Measurements from ENCODE around the gene TMEM238. TPM values are rescaled to one million over a fixed set of nuclear protein-coding genes. Genes with fewer than 3 reads are reported as not detected.
"Not testable (repeated sequence)": the region's sequence is repeated elsewhere in the genome, so short reads cannot be mapped to it uniquely, and the experiment has no call there.

The TMEM238 gene
- total RNA-seq, 1 donor from 2014 or later, result 0.46 TPM

DNA sequence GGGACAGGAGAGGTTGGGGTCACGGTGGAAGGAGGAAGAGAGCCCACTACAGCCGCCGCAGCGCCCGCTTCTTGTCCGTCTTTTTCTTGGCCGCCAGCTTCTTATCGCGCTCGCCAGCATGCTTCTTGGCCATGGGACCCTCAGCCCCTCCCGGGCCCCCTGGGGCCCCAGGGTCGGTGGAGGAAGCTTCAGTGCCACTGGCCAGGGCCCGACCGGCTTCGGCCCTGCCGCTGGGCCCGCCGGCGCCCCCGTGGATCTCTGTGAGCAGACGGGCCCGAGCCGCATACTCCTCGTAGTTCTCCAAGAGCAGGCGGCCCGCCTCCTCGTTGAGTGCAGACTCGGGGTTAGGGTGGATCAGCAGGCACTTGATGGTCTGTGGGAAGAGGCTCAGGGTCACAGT is 17.3 kb upstream of the TMEM238 start:
- not testable (repeated sequence) for DNase-seq (ENCODE audit: low read depth, low spot score)

DNA sequence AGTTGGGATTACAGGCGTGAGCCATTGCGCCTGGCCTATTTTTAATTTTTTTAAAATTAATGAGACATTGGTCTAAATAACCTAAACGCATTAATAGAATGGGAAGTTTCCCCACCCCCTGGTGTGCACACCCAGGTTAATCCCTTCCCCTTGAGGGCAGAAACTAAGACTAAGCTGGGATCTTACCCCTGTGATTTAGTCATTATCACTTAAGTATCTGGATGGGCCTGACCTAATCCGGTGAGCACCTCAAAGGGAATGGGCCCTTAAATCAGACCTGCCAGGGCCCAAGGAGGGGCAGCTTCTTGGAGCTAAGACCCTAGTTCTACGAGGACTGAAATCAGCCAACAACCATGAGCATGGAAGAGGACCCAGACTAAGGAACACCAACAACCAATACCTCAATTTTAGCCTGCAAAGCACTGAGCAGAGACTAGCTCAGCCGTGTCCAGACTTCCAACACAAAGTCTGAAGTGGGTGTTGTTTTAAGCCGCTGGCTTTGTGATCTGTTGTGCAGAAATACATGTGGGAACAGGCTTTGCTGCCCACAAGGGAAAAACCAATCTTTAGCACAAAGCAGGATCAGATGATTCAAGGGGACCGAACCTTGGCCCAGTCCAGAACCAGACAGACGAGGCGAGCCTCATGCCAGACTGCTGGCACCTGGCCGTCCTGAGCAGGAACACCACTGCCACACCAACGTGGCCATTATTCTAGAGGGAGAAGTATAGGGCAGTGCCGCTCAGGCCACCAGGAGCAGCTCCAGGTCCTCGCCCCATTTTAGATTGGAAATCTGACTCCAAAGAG is 16.4 kb upstream of the TMEM238 start:
- no peak for DNase-seq (ENCODE audit: low read depth, low spot score)

DNA sequence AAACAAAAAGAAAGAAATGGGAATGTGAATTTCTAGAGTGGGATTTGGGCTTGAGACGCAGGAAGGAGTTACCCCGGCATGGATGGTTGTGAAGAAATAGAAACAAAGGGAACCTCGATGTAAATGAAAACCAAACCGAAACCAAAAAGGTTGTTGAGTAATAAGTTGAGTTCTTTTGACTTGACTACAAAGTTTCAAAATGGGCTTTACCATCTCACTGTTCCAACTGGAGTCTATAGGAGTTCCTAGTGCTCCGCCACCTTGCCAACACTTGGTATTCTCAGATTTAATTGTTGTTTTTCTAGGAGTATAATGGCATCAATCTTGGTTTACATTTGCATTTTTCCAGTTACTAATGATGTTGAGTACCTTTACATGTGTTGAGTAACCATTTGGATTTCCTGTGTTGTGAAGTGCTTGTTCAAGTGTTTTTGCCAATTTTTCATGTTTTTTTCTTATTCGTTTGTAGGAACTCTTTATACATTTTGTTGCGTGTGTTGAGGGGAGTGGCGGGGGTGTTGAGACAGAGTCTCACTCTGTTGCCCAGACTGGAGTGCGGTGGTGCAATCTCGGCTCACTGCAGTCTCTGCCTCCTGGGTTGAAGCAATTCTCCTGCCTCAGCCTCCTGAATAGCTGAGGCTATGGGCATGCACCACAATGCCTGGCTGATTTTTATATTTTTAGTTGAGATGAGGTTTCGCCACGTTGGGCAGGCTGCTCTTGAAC is 14.3 kb upstream of the TMEM238 start:
- no peak for DNase-seq (ENCODE audit: low read depth, low spot score)

DNA sequence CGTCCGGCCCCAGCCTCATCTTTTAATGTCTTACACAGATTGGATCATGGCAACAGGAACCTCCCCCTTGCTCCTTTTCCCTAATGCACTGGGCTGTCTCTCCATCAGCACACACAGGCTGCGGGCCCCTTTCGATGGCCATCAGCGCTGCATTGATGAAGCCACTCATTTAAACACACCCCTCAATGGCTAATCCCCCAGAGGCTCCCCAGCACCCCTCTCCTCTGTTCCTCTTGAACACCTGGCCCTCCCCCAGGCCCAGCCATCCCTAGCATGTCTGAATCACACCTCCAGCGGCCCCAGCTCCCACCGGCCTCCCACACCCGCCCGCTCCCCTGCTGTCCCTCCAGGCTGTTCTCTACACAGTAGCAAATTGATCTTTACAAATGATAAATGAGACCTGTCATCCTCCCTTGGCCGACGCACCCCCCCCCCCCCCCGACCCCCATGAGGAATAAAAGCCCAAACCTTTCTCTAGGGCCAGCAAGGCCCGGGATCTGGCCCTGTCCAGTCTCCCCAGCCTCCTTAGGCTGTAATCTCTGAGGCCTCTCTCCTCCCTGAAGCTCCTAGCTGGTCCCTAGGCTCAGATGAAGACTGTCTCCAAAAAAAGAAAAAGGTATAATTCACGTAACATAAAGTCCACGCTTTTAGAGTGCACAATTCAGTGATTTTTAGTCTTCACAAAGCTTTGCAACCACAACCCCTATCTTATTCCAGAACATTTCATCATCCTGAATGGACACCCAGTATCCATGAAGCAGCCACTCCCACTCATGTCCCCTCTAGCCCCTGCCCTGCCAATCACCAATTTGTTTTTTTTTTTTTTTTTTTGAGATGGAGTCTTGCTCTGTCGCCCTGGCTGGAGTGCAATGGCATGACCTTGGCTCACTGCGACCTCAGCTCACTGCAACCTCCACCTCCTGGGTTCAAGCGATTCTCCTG is 9.0 kb upstream of the TMEM238 start:
- no peak for DNase-seq (ENCODE audit: low read depth, low spot score)

DNA sequence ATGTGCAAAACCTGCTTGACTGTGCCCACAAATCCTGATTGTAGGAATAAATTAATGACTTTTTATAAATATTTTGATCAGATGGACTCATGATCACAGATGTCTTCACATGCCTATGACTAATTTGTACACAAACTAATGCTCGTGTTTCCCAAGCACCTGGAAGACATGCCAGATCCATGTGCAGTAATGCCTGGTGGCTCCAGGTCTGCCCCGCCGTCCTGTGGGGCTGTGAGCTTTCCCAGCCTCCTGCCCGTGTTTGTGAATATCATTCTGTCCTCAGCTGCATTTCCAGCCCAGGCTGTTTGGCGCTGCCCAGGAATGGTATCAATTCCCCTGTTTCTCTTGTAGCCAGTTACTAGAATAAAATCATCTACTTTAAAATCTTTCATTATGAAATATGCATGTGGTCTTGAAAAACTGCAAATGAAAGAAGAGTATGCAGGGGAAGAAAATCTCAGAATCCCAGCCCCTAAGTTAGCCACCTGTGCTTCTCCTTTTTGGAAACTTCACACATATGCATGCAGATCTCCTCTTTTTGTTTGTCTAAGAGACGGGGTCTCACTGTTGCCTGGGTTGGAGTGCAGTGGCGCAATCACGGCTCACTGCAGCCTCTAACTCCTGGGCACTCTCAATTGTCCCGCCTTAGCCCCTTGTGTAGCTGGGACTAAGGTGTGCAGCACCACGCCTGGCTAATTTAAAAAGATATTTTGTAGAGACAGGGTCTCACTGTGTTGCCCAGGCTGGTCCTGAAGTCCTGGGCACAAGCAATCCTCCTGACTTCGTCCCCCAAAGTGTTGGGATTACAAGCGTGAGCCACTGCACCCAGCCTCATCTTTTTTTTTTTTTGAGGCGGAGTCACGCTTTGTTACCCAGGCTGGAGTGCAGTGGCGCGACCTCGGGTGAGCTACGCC is 7.9 kb upstream of the TMEM238 start:
- DNase-seq (ENCODE audit: low read depth, low spot score), result no peak

DNA sequence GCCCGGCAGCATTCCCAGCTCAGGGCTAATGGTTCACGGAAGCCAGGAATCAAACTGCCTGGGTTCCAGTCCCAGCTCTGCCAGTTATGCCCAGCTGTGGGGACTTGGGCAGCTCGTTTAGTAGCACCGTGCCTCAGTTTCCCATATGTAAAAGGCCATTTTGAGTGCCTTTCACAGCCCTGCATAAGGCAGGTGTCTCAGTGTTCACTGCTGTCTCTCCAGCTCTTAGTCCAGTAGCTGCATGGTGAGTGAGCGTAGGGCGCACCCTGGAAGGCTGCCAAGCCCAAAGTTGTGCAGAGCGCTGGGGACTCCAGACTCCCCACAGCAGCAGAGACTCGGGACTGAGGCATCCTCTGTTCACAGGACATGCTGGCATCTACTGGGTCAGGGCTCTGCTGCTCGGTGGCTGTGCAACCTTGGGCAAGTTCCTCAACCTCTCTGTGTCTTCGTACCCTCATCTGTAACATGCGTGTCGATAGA is 7.1 kb upstream of the TMEM238 start:
- no peak for DNase-seq (ENCODE audit: low read depth, low spot score)

DNA sequence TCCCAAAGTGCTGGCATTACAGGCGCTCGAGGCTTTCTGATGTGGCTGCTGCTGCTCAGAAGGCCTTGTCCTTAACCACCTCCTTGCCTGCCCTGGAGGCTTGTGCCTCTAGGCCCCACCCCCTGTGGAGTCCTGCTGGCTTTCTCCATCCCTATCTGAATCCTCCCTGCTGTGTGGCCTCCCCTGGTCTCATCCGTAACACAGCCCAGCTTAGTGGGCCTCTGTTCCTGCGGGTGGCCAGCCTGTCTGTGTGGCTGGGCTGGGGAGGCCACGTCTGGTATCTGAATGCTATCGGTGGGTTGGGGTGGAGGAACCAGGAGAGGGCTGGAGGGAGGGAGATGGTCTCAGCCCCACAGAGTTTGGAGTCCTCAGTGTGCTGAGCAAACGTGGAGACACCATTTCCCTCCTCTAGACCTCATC is 6.4 kb upstream of the TMEM238 start:
- no peak for DNase-seq (ENCODE audit: low read depth, low spot score)

DNA sequence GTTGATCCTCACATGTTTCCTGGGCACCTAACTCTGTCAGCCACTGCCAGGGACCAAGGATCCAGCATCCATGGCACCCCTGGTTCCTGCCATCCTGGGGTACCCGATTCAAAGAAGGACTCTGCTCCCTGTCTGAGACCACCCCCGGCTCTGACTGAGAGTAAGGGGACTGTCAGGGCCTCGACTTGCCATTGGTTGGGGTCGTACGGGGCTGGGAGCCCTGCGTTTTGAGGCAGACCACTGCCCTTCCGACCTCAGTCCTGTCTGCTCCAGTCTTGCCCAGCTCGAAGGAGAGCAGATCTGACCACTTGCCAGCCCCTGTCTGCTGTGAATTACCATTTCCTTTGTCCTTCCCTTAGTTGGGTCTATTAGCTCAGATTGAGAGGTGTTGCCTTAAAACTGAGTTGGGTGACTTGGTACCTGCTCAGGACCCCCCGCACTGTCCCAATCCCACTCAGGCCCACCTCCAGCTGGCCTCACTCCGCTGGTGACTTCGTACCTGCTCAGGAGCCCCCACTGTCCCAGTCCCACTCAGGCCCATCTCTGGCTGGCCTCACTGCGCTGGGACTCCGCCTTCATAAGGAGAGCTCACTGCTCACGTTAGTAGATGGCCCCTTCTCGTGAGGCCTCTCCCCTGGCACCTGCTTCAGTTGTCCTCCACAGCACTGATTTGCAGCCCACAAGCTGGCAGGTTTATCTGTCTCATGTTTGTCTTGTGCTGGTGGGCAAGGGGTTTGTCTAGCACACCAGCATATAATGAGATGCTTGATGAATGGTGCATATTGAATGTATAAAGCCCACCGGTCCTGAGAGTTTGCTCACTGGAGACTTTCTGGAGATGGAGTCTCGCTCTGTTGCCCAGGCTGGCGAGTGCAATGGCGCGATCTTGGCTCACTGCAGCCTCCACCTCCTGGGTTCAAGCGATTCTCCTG is 5.6 kb upstream of the TMEM238 start:
- DNase-seq (ENCODE audit: low read depth, low spot score), result no peak

DNA sequence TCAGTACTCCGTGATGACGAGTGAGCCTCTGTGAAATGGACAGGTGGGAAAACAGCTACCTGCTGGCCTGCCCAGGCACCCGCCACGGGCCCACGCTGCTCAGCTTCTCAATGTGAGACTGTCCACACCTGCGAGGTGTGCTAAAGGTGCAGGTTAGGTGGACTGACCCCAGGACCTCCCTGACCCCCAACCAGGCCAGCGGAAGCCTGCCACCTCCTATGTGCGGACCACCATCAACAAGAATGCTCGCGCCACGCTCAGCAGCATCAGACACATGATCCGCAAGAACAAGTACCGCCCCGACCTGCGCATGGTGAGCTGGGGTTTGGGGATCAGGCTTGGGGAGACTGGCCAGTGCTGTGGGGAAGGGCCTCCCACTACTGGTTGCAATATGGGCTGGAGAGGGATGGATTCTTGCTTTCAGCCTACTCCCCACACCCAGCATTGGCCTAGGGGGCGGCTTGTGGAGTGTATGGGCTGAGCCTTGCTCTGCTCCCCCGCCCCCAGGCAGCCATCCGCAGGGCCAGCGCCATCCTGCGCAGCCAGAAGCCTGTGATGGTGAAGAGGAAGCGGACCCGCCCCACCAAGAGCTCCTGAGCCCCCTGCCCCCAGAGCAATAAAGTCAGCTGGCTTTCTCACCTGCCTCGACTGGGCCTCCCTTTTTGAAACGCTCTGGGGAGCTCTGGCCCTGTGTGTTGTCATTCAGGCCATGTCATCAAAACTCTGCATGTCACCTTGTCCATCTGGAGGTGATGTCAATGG is 3.8 kb upstream of the TMEM238 start:
- DNase-seq (ENCODE audit: low read depth, low spot score), result no peak

DNA sequence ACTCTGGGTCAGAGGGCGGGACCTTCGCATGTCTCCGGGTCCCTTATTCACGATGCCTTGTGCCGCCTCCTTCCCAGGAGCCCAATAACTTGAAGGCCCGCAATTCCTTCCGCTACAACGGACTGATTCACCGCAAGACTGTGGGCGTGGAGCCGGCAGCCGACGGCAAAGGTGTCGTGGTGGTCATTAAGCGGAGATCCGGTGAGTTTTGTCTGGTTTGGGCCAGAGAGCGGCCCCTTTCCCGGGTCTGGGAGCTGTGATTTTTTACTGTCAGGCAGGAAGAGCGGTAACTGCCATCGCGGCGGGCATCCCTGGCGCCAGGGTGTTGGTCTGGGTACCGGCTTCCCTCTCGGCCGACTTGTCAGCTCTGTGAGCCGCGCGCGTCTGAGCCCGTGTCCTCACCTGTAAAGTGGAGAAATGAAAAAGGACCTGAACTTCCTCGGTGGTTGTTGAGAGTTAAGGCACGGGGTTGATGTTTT is 2.4 kb upstream of the TMEM238 start:
- DNase-seq (ENCODE audit: low read depth, low spot score), result no peak

DNA sequence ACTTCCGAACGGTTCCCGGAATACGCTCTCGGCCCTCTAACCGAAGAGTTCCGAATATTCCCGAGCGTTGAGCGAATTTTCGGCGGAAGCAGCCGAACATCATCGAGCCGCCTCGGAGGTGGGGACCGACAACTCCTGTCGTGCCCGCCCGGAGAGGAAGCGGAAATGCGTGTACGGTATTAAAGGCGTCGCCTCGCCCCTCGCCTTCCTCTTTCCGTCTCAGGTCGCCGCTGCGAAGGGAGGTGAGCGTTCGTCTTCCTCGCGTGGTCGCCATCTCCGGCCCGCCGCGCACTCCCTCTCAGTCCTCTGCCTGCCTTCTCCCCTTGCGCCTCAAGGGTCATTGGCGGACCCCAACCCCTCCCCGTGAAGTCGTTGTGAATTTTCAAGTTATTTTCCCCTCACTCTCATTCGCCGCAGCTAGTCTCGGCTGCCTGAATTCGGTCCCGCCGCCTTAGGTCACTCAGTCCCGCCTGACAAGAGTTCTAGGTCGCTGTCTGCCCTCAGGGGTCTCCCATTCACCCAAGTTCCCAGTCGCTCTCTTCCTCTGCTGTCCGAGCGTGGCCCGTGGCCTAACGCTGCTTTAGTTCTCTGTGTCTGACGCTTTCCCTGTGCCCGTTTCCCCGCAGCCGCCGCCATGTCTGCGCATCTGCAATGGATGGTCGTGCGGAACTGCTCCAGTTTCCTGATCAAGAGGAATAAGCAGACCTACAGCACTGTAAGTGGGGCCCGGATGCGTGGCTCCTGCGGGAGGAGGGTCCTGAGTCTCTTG is 1.8 kb upstream of the TMEM238 start, which contains the start of gene RPL28:
RPL28 (plus strand) TSS at position 209 of the 769 bp plus-strand sequence; CDS start at position 635, 426 bp downstream.
- DNase-seq (ENCODE audit: low read depth, low spot score), result peak; percentile 90

DNA sequence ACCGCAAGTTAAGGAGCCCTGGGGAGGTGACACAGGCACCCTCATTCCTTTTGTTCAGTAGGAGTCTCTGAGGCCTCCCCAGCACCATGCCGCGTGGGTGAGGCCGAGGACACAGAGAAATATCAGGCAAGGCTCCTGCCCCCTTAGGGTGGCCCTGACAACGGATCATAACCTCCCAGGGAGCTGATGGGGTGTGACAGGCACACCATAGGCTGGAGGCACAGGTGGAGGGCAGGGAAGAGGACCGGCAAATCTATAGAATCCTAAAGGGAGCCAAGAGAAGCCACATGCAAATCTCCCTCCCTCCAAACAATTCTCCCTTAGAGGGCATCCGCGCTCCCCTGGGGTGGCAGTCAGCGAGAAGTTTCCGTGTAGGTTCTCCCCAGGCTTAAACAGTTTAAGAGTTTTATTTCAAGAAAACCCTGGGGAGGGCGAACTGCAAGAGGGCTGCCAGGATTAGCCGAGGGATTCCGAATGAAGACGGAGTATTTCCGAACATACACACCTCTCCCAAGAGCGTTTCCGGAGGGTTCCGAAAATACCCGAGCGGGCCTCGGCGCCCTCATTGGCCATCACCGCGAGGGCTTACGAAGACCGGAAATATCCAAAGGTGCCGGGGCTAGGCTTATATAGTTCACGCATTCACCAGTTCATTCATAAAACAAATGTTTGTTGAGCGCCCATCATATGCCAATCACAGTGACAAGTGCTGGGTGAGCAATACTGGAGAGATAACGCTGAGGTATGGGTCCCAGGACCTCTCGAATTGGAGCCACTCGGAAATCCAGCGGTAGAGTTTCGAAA is 1.0 kb upstream of the TMEM238 start:
- peak; percentile 63 for DNase-seq (ENCODE audit: low read depth, low spot score)

DNA sequence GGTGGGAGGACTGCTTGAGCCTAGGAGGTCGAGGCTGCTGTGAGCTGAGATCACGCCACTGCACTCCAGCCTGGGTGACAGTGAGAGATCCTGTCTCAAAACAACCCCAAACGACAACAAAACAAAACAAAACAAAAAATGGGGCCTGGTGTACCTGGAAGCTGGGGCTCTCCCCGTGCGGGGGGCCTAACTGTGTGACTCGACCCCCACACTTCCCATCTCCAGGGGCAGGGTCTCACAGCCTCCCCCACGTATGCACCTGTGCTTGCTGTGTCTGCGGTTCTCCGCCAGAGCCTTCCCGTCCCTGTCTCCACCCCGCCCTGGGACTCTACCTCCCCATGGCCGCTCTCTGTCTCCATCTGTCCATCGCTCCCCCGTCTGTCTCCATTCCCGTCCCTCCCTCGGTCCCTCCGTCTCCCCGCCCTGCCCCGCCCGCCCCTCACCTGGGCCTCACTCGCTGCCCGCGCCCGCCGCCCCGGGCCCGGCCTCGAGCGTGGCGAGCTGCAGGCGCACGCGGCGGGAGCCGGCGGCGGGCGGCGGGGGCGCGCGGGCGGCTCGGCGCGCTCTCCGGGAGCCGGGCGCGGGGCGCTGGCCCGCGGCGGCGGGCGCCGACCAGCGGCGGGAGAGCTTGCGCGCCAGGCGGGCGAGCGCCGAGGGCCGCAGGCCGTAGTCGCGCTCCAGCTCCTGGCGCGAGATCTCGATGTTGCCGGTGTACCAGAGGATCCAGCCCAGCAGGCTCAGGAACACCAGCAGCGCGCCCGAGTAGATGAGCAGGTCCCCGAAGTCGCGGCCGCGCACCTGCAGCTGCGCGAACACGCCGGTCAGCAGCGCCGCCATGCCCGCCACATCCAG is 587 bp downstream of the TMEM238 start:
- peak; percentile 29 for DNase-seq (ENCODE audit: low read depth, low spot score)

DNA sequence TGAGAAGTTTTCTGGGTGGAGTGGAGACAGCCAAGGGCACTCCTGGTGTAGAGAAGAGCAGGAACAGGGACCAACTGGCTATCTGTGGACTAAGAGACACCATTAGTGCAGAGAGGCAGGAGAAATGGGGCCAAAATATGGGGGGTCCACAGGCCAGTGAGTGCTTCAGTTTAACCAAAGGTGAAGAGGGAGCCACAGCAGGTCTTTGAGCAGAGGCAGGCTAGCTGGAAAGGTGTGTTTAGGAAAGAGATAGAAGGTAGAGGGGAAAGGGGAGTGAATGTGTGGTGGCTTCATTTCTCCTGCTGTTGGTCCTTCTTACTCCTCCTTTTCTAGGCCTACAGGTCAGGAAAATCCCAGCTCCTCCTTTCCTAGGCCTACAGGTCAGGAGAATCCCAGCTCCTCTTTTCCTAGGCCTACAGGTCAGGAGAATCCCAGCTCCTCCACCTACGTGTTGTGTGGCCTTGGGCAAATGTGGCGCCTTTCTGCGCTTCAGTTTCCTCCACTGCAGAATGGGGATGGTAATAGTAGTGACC is 1.5 kb downstream of the TMEM238 start:
- DNase-seq (ENCODE audit: low read depth, low spot score), result no peak

DNA sequence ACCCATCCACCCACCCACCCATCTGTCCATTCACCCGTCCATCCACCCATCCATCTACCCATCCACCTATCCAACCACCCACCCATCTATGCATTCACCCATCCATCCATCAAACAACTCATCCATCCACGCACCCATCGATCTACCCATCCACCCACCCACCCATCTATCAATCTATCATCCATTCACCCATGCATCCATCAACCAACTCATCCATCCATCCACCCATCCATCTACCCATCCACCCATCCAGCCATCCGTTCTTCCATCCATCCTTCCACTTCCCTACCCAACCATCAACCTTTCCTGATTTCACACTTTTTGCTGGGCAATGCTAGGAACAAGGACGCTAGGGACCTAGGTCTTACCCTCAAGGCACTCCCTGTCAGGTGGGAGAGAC is 2.1 kb downstream of the TMEM238 start:
- DNase-seq (ENCODE audit: low read depth, low spot score), result no peak

DNA sequence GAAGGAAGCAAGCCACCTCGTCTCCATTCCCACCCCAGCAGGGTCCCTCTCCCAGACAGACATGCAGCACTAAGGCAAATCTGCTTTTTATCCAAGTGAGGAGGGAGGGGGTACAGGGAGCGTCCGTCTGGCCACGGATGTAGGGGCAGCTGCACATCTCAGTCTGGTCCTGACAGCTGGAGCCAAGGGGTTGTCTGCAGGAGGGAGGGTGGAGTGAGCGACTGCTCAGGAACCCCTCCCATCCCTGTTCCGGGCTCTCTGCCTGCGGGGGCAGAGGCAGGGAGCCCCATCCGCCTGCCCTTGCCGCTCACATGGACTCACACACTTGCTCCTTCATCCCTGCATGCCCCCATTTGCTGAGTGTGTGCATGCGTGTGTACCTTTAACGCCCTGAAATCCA is 4.9 kb downstream of the TMEM238 start:
- DNase-seq (ENCODE audit: low read depth, low spot score), result no peak

Data from pulmonary artery endothelial cell (primary cell).